ENCODE results near the gene TBX2.

TBX2 gene

GRCh38 chr17:61368832-61369450 lies 30.7 kb upstream of the TBX2 start:
- no peak for DNase-seq (ENCODE audit: low read depth in 2 of 2, low spot score in 1 of 2)

- no peak for DNase-seq (ENCODE audit: low read depth in 2 of 2, low spot score in 1 of 2)
Observed at GRCh38 chr17:61369751-61370150, 29.9 kb upstream of the TBX2 start.

- DNase-seq (ENCODE audit: low read depth in 2 of 2, low spot score in 1 of 2), result no peak
Observed at GRCh38 chr17:61371179-61371578, 28.5 kb upstream of the TBX2 start.

- no peak for DNase-seq (ENCODE audit: low read depth in 2 of 2, low spot score in 1 of 2)
Observed at GRCh38 chr17:61371606-61372005, 28.0 kb upstream of the TBX2 start.

GRCh38 chr17:61372436-61372835 lies 27.2 kb upstream of the TBX2 start:
- DNase-seq (ENCODE audit: low read depth in 2 of 2, low spot score in 1 of 2), result no peak

GRCh38 chr17:61376931-61377838 lies 22.5 kb upstream of the TBX2 start:
- no peak for DNase-seq (ENCODE audit: low read depth in 2 of 2, low spot score in 1 of 2)

GRCh38 chr17:61378658-61379456 lies 20.8 kb upstream of the TBX2 start:
- DNase-seq (ENCODE audit: low read depth in 2 of 2, low spot score in 1 of 2), result no peak

- DNase-seq (ENCODE audit: low read depth in 2 of 2, low spot score in 1 of 2), result no peak
Observed at GRCh38 chr17:61379457-61380216, 20.0 kb upstream of the TBX2 start.

GRCh38 chr17:61380217-61380835 lies 19.3 kb upstream of the TBX2 start:
- no peak for DNase-seq (ENCODE audit: low read depth in 2 of 2, low spot score in 1 of 2)

- no peak for DNase-seq (ENCODE audit: low read depth in 2 of 2, low spot score in 1 of 2)
Observed at GRCh38 chr17:61380836-61381525, 18.7 kb upstream of the TBX2 start.

- no peak for DNase-seq (ENCODE audit: low read depth in 2 of 2, low spot score in 1 of 2)
Observed at GRCh38 chr17:61381537-61381936, 18.1 kb upstream of the TBX2 start.

GRCh38 chr17:61382796-61383688 lies 16.6 kb upstream of the TBX2 start:
- no peak for DNase-seq (ENCODE audit: low read depth in 2 of 2, low spot score in 1 of 2)

- no peak for DNase-seq (ENCODE audit: low read depth in 2 of 2, low spot score in 1 of 2)
Observed at GRCh38 chr17:61383689-61384201, 15.9 kb upstream of the TBX2 start.

GRCh38 chr17:61384354-61384691 lies 15.3 kb upstream of the TBX2 start:
- DNase-seq (ENCODE audit: low read depth in 2 of 2, low spot score in 1 of 2), result no peak

GRCh38 chr17:61384692-61385576 lies 14.7 kb upstream of the TBX2 start:
- no peak for DNase-seq (ENCODE audit: low read depth in 2 of 2, low spot score in 1 of 2)

- DNase-seq (ENCODE audit: low read depth in 2 of 2, low spot score in 1 of 2), result no peak
Observed at GRCh38 chr17:61385577-61386236, 13.9 kb upstream of the TBX2 start.

GRCh38 chr17:61386251-61386650 lies 13.4 kb upstream of the TBX2 start:
- no peak for DNase-seq (ENCODE audit: low read depth in 2 of 2, low spot score in 1 of 2)

All from stimulated activated CD8-positive, alpha-beta memory T cell treated with anti-CD3 and anti-CD28 coated beads, Interleukin-4, amount 100 ng/mL, for 1 hour (primary cell).